EL (cell line): Measurements from ENCODE around the gene TNFRSF17.

Experiments used
- DNase-seq: peaks from one replicate; pipeline ENCODE4 v3.0.0-alpha.2; 2016

The TNFRSF17 gene

DNA sequence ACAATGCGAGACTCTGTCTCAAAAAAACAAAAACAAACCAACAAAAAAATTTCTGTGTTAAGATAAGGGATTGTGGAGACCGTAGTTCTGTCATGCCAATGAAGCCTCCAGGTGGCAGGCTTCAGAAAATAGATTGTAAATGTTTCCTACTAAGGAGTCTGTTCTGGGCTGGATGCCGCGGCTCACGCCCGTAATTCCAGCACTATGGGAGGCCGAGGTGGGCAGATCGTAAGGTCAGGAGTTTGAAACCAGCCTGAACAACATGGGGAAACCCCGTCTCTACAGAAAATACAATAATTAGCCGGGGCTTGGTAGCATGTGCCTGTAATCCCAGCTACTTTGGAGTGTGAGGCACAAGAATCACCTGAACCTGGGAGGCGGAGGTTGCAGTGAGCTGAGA lies 7.1 kb downstream of the TNFRSF17 start:
- no peak for DNase-seq

DNA sequence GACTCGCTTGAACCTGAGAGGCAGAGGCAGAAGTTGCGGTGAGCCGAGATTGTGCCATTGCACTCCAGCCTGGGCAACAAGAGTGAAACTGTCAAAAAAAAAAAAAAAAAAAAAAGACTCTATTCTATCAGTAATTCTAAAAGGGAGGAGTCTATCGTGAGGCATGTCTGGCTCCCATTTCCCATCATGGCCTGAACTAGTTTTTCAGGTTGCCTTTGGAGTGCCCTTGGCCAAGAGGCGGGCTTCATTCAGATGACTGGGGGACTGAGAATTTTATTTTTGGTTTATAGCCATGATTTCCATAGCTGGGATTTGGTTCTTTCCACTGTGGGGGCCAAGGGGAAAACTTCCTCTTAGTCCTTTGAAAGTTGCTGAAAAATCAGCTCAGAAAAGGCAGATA lies 8.1 kb downstream of the TNFRSF17 start:
- no peak for DNase-seq

DNA sequence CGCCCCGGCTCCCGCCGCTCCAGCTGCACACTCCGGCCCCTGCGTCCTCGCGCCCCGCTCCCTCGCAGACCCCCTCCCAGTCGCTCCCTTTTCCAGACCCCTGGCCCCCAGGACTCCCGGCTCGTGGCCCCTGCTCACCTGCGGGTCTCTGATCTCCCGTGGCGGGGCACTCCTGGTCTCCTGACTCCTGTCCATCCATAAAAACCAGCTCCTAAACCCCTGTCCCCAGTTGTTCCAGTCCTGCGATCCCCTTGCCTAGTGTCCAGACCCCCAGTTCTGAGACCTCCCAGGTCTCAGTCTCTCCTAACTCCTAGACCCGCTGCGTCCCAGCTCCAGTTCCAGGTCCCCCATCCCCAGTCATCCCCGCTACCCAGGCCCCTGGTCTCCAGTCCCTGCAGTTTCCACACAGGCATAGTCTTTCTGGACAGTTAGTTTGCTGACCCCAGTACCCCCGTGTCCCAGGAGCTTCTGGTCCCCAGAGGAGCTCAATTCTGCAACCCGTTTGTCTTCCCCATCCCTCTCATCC lies 11.9 kb downstream of the TNFRSF17 start:
- peak; percentile 29 for DNase-seq

DNA sequence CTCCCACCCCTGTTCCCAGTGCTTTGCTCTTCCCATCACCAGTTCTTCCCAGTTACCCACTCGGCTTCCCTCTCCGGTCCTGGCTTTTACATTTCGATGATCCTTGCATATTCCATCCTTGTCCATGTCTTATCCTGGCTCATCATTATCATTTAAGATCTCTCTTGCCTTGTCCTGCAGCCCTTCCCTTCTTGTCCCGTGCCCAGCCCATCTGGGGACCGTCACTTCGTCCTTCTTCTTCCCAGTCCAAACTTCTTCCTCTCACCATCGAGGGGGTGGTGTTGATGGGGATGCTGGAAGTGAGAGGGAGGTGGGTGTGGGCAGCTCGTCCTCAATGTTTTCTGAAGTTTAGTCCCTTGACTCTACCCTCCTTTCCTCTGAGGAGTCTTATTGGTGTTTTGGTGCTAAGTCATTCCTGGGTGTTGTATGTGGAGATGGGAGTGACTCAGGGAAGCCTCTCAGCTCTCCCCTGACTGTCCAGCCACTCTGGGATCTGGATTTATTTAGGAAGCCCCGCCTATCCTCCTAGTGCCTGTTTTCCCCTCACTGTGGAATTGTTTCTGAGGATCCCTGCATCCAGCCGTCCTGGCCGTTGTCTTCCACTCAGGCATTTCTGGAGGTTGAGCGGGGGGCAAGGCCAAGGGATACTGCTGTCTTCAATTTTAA lies 12.5 kb downstream of the TNFRSF17 start:
- DNase-seq = peak; percentile 85

DNA sequence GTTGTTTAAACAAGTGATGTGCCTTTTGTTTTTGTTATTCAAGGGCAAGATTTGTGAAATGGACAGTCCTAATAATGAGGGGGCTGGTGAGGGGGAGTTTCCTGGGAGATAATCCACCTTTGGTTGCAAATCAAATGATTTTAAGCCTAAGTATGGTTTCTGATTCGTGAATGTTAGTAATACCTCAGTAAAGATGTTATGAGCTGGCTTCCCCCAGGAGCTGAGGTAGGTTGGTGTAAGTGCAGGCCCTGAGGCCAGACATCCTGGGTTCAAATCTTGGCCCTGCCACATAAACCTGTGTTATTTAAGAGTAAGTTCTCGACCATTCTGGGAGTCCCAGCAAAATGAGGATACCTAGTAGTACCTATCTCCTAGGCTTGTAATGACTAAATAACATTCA lies 13.1 kb downstream of the TNFRSF17 start:
- no peak for DNase-seq

DNA sequence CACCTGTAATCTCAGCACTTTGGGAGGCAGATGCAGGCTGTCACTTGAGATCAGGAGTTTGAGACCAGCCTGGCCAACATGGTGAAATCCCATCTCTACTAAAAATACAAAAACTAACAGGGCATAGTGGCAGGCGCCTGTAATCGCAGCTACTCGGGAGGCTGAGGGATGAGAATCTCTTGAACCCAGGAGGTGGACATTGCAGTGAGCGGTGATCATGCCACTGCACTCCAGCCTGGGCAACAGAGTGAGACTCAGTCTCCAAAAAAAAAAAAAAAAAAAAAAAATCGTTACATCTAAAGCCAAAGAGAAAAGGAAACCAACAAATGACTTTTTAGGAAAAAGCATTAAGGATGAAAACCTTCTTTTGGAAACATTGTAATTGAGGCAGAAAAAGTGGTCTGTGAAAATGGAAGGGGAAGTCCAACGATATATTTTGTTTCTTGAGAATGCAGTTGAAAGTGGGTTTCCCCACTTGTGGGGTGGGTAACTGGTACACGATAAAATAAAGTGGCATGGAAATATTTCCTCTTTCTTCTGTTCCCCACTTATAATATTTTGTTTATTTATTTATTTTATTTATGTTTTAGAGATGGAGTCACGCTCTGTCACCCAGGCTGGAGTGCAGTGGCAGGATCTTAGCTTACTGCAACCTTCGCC lies 14.1 kb downstream of the TNFRSF17 start:
- DNase-seq = no peak

DNA sequence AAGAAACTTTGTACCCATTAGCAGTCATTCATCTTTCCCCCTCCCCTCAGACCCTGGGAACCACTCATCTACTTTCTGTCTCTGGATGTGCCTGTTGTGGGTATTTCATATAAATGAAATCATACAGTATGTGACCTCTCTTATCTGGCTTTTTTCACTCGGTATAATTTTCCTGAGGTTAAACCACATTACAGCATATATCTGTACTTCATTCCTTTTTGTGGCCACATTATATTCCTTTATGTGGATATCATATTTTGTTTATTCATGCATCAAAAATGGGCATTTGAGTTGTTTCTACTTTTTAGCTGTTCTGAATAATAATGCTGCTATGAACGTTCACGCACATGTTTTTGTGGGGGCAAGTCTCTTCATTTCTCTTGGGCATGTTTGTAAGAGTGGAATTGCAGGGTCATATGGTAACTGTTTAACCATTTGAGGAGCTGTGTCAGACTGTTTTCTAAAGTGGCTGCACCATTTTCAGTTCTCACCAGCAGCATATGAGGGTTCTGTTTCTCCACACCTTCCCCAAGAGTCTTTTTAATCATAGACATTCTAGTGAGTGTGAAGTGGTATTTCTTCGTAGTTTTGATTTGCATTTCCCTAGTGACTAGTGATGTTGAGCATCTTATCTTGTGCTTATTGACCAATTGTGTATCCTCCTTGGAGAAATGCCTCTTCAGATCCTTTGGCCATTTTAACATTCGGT lies 15.3 kb downstream of the TNFRSF17 start:
- DNase-seq = no peak

DNA sequence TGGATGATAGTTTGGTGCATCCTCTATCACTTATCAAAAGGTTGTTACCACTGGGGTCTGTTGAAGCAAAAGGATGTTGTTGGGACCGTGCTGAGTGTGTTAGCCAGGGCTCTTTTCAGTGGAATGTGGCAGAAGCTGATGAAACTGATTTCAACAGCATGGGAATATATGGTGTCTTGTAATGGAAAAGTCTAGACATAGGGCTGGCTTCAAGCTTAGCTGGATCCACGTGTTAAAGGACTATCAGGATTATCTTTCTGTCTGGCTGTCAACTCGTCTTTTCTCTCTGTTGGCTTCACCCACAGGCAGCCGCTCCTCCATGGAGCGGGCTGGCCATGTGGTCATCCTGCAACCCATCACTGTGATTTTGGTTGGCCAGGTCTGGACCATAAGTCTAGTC lies 20.2 kb downstream of the TNFRSF17 start:
- no peak for DNase-seq

DNA sequence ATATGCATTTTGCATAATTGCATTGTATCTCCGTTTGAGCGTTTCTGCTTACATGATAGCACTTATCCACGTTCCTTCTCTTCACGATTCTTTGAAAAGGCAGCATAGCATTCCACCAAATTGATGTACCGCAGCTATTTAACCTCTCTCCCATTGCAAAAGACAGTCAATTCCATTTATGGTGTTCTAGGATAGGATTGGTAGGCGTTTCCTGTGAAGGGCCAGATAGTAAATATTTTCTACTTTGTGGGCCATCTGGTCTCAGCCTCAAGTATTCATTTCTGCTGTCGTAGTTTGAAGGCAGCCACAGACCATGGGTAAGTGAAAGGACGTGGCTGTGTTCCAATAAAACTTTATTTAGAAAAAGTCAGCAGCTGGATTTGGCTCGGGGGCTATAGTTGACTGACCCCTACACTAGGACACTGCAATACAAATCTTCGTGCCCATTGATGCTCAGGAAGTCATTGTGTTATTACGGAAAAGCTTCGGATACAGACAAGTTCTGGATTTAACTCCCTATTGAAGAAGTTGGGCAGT lies 21.6 kb downstream of the TNFRSF17 start:
- no peak for DNase-seq

DNA sequence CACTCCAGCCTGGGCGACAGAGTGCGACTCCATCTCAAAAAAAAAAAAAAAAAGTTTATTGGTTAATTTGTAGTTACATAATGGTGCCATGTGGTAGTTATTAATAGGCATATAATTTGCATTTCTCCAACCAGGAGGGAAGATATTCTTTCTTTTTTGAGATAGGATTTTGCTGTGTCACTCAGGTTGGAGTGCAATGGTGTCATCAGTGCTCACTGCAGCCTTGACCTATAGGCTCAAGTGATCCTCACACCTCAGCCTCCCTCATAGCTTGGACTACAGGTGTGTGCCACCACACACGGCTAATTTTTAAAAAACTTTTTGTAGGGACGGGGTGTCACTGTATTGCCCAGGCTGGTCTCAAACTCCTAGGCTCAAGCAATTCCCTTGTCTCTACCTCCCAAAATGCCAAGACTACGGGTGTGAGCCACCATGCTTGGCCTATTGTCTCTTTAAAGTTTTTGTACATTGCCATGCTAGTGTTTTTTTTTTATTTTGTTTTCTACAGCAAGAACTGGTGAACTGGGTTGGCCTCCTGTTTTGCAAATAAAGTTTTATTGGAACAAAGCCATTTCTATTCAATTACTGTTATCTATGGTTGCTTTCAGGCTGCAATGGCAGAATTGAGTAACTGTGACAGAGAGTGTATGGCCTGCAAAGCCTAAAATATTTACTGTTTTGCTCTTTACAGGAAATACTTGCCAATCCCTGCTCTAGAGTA lies 23.4 kb downstream of the TNFRSF17 start:
- DNase-seq = no peak

DNA sequence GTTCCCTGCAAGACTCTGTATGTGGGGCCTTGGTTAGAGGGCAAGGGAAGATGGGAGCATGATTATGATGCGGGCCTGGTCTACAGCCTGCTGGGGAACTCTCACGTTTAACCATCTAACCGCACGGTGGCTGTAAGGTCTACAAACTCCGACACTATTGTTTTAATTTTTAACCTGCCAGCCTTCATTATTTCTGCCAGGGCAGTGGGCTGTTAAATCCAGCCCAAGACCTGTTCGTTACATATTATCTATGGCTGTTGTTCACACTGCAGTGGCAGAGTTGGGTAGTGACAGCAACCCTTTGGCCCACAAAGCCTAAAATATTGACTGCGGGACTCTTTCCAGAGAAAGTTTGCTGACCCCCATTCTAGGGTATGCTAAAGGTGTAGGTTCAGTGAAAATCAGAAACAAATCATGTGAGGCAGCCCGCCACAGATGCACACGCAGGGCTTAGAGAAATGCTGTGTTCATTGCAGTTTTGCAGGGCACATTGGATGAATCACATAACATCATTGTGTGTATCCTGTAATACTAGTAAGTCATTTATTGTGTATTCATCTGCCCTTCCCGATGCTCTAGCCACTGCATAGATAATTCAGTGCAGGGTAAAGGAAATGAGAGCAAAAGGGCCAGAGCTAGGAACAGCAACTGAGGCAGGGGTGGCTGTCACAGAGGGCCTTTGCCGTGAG lies 25.8 kb downstream of the TNFRSF17 start:
- no peak for DNase-seq

DNA sequence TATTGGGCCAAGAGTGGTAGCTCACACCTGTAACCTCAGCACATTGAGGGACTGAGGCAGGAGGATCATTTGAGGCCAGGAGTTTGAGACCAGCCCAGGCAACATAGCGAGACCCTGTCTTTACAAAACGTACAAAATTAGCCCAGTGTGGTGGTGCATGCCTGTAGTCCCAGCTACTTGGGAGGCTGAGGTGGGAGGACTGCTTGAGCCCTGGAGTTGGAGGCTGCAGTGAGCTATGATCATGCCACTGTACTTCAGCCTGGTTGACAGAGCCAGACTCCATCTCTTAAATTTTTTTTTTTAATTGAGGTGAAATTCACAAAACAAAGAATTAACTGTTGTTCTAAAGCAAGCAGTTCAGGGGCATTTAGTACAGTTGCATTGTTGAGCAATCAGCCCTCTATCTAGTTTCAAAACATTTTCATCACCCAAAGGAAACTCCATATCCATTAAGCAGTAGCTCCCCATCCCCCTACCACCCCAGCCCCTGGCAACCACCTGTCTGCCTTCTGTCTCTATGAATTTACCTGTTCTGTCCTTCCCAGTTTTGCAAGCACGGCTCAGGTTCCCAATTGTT lies 27.1 kb downstream of the TNFRSF17 start:
- no peak for DNase-seq

DNA sequence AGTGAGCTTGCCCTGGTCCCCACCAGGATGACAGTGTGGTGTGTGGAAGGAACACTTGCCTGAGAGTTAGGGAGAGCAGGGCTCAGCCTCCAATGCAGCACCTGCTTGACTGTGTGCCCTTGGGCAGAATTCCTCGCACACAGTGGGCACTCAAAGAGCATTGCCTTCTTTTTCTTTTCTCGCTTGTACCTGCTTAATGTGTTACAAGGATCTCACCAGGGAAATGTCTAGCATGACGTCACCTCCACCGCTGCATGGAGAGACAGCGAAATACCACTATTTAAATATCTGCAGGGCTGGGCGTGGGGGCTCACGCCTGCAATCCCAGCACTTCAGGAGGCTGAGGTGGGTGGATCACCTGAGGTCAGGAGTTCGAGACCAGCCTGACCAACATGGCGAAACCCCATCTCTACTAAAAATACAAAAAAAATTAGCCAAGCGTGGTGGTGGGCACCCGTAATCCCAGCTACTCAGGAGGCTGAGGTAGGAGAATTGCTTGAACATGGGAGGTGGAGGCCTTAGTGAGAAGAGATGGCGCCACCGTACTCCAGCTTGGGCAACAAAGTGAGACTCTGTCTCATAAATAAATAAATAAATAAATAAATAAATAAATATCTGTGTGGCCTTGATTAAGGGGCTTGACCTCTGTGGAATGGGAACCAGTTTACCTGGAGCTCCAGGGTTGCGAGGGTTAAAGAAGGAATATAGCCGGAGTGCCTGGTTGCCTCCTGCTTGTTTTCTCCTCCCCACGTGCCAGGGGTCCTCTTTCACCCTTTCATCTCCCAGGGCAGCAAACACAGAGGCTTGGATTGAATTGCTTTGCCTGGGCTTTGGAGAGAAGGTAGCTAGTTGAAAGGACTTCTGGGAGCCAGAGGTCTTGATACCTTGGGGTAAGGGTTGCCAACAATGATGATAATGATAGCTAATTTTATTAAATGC lies 27.8 kb downstream of the TNFRSF17 start:
- DNase-seq = no peak

DNA sequence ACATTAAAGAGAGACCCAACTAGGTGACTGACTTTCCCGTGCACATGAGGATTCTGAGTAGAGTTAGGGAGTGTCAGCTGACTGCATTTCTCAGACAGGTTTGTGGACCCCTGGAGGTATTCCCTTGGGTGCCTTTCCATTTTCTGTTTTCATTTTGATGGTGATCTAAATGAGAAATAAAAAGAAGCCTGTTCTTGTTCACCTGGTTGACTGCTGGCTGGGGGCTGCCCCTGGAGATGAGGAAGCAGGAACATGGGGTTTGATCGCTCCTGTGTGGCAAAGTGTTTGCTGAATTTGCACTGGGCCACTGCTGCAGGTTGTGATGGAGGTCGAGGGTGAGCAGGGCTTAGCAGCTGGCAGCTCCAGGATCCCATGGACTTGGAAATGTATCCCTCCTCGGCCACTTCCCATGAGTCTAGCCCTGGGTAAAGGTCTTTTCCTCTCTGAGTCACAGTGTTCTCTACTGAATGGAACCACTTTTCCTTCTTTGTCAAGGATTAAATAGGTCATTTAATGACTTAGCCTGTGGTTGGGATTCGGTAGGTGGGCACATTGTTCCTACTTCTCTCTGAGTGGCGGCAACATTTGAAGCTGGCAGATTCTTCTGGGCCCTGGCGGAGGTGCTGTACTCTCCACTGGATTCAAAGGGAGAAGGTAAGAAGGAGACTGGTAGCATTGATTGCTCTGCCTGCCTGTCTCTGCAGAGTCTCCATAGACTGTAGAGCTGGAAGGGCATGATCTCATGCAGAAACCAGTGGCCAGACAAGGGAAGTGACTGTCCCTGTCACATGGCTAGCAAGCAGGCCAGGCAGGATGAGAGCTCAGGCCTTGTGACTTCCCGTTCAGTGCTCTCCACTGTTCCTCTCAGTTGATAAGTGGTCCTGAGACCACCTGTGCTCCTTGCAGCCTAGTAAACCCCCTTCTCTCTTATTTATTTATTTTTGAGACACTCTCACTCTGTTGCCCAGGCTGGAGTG lies 29.4 kb downstream of the TNFRSF17 start:
- peak; percentile 26 for DNase-seq

DNA sequence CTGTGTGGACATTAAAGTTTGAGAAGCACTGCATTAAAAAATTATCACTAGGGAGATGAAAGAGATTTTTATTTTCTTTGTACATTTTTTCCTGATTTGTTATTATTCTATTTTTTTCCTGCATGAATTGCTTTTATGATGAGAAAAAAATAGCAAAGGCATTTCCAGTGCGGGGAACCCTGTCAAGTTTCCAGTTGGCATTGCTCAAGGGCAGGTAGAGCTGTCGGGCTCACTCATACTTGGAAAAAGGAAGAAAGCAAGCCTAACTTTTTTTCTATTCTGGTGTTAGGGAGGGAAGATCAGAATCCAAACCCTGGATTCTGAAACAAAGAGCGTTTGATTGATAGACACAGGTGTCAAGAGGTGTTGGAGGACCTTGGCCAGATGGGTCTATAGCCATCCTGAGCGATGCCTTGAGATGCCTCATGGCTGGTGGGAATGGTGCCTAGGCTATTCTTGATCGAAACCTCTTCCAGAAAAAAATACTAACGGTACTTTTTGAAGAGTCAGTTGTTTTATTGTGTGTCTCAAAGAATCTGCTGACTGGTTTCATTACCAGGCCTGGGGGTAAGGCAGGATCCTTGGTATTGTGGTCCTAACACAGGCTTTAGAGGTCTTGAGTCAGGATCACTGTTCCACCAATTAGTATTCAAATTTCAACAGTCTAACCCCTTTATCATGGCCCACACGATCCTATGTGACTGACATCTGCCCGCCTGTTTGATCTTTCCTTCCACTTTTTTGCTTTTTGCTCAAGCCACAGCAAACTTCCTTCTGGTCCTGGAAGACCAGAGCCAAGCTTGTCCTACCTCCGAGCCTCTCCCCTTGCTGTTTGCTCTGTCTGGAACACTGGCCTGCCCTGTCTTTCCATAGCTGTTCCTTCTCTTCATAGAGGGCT lies 31.7 kb downstream of the TNFRSF17 start:
- no peak for DNase-seq

DNA sequence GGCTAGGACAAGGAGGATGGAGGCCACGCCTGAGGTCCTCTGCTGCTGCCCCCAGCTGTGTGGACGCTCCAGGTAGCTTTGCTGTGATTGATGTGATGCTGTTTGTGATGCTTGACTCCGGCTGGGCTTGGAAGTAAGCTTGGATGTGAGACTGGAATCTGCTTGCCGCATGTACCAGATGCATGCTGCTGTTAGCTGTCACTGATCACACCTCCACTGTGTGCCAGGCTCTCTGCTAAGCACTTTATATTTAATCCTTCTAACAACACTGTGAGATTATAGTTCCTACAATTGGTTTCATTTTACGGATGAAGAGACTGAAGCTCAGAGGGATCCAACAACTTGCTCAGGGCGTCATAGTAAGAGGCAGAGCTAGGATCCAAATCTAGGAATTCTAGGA lies 35.0 kb downstream of the TNFRSF17 start:
- no peak for DNase-seq

DNA sequence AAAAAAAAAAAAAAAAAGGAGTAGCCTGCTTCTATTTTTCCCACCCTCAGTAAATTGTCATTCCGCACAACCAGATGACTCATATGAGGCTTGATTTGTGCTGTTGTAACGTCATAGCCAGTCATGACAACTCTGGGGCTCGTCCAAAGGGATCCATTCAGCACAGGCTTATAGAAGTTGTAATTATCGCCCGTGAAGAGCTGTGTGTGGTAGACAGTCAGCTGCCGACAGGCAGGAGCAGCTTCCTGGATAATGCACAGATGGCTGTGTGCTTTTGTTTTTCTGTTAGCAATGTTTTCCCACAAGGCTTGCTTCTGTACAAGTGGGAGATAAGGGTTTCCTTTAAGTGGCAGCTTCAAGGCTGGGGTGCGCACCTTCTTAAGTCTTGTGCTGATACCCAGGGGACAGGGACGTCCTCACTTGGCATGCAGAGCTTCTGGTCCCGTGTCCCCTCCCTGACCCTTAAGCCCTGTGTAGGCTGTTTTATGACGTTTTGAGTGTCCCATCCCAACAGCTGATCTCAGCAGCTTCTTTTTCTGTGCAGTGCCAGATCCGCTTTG lies 37.5 kb downstream of the TNFRSF17 start:
- DNase-seq = peak; percentile 19

DNA sequence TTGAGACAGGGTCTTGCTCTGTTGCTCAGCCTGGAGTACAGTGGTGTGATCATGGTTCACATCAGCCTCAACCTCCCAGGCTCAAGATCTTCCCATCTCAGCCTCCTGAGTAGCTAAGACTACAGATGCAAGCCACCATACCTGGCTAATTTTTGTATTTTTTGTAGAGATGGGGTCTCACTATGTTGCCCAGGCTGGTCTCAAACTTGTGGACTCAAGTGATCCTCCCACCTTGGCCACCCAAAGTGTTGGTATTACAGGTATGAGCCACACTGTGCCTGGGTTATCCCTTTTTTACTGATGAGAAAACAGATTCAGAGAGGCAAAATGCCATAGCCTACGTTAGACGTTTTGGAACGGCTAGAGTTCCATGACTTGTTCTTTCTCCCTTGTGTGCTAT lies 41.6 kb downstream of the TNFRSF17 start:
- no peak for DNase-seq
